ENCODE measurements around the gene FGD5.

FGD5 gene

GRCh38 chr3:14926592-14926991, 107.8 kb downstream of the FGD5 start:
- no peak for DNase-seq (ENCODE audit: low read depth in 2 of 2)

GRCh38 chr3:14927308-14927707, 108.5 kb downstream of the FGD5 start:
- DNase-seq (ENCODE audit: low read depth in 2 of 2) = no peak

GRCh38 chr3:14929310-14930074, 110.7 kb downstream of the FGD5 start:
- DNase-seq (ENCODE audit: low read depth in 2 of 2) = no peak

GRCh38 chr3:14933820-14934425, 115.2 kb downstream of the FGD5 start:
- DNase-seq (ENCODE audit: low read depth in 2 of 2) = no peak

- no peak for DNase-seq (ENCODE audit: low read depth in 2 of 2)
Measured at GRCh38 chr3:14935592-14936345, 117.0 kb downstream of the FGD5 start.

- DNase-seq (ENCODE audit: low read depth in 2 of 2) = no peak
Measured at GRCh38 chr3:14938954-14939353, 120.2 kb downstream of the FGD5 start.

GRCh38 chr3:14941871-14942270, 123.1 kb downstream of the FGD5 start:
- DNase-seq (ENCODE audit: low read depth in 2 of 2) = no peak

GRCh38 chr3:14943042-14943441, 124.3 kb downstream of the FGD5 start:
- DNase-seq (ENCODE audit: low read depth in 2 of 2) = no peak

GRCh38 chr3:14946236-14946635, 127.5 kb downstream of the FGD5 start:
- no peak for DNase-seq (ENCODE audit: low read depth in 2 of 2)

GRCh38 chr3:14946739-14947099, 128.0 kb downstream of the FGD5 start:
- DNase-seq (ENCODE audit: low read depth in 2 of 2) = no peak

GRCh38 chr3:14947100-14947885, 128.5 kb downstream of the FGD5 start, which contains the start of gene NR2C2:
TSS of gene NR2C2 (plus strand) at chr3:14947583. CDS start at chr3:15003915, 56,332 bp downstream.
- peak; percentile 65 to 85 for DNase-seq (ENCODE audit: low read depth in 2 of 2)

GRCh38 chr3:14947886-14948608, 129.3 kb downstream of the FGD5 start:
- peak; percentile 91 to 93 for DNase-seq (ENCODE audit: low read depth in 2 of 2)

- DNase-seq (ENCODE audit: low read depth in 2 of 2) = no peak
Measured at GRCh38 chr3:14948609-14949038, 129.9 kb downstream of the FGD5 start.

GRCh38 chr3:14949126-14949525, 130.4 kb downstream of the FGD5 start:
- DNase-seq (ENCODE audit: low read depth in 2 of 2) = no peak

GRCh38 chr3:14950274-14950673, 131.5 kb downstream of the FGD5 start:
- DNase-seq (ENCODE audit: low read depth in 2 of 2) = no peak

- no peak for DNase-seq (ENCODE audit: low read depth in 2 of 2)
Measured at GRCh38 chr3:14957153-14957552, 138.4 kb downstream of the FGD5 start.

- no peak for DNase-seq (ENCODE audit: low read depth in 2 of 2)
Measured at GRCh38 chr3:14957925-14958324, 139.2 kb downstream of the FGD5 start.

- no peak for DNase-seq (ENCODE audit: low read depth in 2 of 2)
Measured at GRCh38 chr3:14959359-14959943, 140.7 kb downstream of the FGD5 start.

- no peak for DNase-seq (ENCODE audit: low read depth in 2 of 2)
Measured at GRCh38 chr3:14962762-14963161, 144.0 kb downstream of the FGD5 start.

- DNase-seq (ENCODE audit: low read depth in 2 of 2) = no peak
Measured at GRCh38 chr3:14967285-14967684, 148.5 kb downstream of the FGD5 start.

GRCh38 chr3:14969671-14970070, 150.9 kb downstream of the FGD5 start:
- no peak for DNase-seq (ENCODE audit: low read depth in 2 of 2)

All from stimulated activated CD8-positive, alpha-beta memory T cell treated with anti-CD3 and anti-CD28 coated beads, Interleukin-7, amount 100 ng/mL, for 4 hours (primary cell).